Ishikawa (cell line): Measurements from ENCODE around the gene SLC46A1.

Experiments used
- CEBPB ChIP-seq: IDR thresholded peaks from 2 replicates; pipeline ENCODE4 v1.6.1; 2012
- CREB1 ChIP-seq: IDR thresholded peaks from 2 replicates; pipeline ENCODE4 v1.6.1; 2012; ENCODE audit warnings: low read depth
- EGR1 ChIP-seq: IDR thresholded peaks from 2 replicates; pipeline ENCODE4 v1.6.1; 2012
- EP300 ChIP-seq: IDR thresholded peaks from 2 replicates; pipeline ENCODE4 v1.6.1; 2012; ENCODE audit warnings: borderline replicate concordance
- FOXM1 ChIP-seq: IDR thresholded peaks from 2 replicates; pipeline ENCODE4 v1.6.1; 2012; ENCODE audit warnings: low read depth, borderline replicate concordance
- NFIC ChIP-seq: IDR thresholded peaks from 2 replicates; pipeline ENCODE4 v1.6.1; 2012
- RAD21 ChIP-seq: IDR thresholded peaks from 2 replicates; pipeline ENCODE4 v1.6.1; 2012; ENCODE audit warnings: low read depth
- TAF1 ChIP-seq: IDR thresholded peaks from 2 replicates; pipeline ENCODE4 v1.6.1; 2012; ENCODE audit warnings: low read depth, mild to moderate bottlenecking
- TCF12 ChIP-seq: IDR thresholded peaks from 2 replicates; pipeline ENCODE4 v1.6.1; 2012; ENCODE audit warnings: low read depth
- TEAD4 ChIP-seq: IDR thresholded peaks from 2 replicates; pipeline ENCODE4 v1.6.1; 2012
- YY1 ChIP-seq: IDR thresholded peaks from 2 replicates; pipeline ENCODE4 v1.6.1; 2012; ENCODE audit warnings: low read depth
- ZBTB7A ChIP-seq: IDR thresholded peaks from 2 replicates; pipeline ENCODE4 v1.6.1; 2012; ENCODE audit warnings: low read depth
- TF ChIP-seq, protein P1 (sequence below): IDR thresholded peaks from 2 replicates; pipeline ENCODE4 v1.6.1; 2012
- TF ChIP-seq, protein P2 (sequence below): IDR thresholded peaks from 2 replicates; pipeline ENCODE4 v1.6.1; 2012
- TF ChIP-seq, protein P3 (sequence below): IDR thresholded peaks from 2 replicates; pipeline ENCODE4 v1.6.1; 2012; ENCODE audit warnings: low read depth, mild to moderate bottlenecking

SLC46A1 gene

DNA sequence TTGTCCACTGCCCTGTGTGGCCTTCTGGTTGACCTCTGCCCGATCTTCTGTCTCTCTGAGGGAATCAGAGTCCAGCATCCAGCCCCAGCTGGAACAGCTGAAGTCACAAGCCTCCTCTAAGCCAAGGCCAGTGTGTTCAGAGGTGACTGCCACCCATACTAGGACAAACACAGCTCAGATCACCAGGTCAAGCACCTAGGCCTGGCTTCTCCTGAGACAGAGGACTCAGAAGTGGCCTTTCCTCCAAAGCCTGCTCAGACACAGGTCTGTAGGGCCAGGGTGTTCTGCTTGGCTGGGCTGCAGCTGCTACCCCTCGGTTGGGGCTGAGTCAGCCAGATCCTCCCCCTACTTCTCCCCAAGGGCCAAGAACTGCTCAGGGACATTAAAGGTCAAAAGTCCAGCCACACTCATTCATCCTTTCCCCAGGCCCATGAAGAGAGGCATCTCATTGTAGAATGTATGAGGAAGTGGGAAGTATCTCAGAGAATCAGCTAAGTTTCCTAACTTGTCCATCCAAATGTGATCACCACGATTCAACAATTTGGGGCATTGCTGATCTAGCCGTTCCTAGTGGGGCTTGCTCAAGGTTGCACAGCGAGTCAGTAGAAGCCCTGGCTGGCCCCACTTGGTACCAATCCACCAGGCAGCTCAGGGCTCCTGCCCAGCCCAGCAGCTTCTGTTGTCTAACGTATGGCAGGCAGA lies 7.6 kb downstream of the SLC46A1 start:
- TF ChIP-seq, protein P1, sequence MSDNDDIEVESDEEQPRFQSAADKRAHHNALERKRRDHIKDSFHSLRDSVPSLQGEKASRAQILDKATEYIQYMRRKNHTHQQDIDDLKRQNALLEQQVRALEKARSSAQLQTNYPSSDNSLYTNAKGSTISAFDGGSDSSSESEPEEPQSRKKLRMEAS, result no peak
- TF ChIP-seq FOXM1 (no peak), TAF1 (no peak), CREB1 (no peak), TCF12 (no peak), CEBPB (no peak), YY1 (no peak), ZBTB7A (no peak), RAD21 (no peak)
- TF ChIP-seq, protein P2, sequence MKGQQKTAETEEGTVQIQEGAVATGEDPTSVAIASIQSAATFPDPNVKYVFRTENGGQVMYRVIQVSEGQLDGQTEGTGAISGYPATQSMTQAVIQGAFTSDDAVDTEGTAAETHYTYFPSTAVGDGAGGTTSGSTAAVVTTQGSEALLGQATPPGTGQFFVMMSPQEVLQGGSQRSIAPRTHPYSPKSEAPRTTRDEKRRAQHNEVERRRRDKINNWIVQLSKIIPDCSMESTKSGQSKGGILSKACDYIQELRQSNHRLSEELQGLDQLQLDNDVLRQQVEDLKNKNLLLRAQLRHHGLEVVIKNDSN, result no peak
- TF ChIP-seq, protein P3, sequence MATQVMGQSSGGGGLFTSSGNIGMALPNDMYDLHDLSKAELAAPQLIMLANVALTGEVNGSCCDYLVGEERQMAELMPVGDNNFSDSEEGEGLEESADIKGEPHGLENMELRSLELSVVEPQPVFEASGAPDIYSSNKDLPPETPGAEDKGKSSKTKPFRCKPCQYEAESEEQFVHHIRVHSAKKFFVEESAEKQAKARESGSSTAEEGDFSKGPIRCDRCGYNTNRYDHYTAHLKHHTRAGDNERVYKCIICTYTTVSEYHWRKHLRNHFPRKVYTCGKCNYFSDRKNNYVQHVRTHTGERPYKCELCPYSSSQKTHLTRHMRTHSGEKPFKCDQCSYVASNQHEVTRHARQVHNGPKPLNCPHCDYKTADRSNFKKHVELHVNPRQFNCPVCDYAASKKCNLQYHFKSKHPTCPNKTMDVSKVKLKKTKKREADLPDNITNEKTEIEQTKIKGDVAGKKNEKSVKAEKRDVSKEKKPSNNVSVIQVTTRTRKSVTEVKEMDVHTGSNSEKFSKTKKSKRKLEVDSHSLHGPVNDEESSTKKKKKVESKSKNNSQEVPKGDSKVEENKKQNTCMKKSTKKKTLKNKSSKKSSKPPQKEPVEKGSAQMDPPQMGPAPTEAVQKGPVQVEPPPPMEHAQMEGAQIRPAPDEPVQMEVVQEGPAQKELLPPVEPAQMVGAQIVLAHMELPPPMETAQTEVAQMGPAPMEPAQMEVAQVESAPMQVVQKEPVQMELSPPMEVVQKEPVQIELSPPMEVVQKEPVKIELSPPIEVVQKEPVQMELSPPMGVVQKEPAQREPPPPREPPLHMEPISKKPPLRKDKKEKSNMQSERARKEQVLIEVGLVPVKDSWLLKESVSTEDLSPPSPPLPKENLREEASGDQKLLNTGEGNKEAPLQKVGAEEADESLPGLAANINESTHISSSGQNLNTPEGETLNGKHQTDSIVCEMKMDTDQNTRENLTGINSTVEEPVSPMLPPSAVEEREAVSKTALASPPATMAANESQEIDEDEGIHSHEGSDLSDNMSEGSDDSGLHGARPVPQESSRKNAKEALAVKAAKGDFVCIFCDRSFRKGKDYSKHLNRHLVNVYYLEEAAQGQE, result no peak

DNA sequence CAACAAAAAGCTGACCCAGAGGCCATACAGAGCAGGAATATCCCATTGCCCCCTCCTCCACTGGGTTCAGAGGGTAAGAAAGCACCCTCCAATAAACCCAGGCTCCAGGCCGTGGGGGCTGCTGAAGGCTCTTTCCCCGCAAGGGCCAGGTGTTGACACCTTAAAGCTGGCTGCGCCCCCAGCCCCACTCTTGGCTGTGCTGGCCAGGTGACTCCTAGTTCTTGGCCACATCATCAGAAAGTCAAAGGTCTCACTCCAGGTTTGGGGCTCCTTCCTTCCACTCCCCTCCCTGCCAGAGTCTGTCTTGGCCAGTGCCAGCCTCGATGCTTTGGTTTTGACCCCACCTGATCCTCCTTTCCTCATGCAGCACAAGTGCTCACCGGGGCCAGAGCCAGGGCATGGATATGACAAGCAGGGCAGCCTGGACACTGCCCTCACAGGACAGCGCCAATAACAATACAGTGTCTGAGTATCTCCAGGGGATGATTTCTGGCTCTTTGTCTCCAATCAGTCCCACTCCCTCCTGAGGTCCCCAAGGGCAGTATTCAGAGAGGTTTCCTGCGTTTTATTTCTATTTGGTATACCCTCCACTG lies 8.2 kb downstream of the SLC46A1 start:
- TF ChIP-seq YY1 (no peak), NFIC (no peak), TEAD4 (no peak), EP300 (no peak), TCF12 (no peak)
- TF ChIP-seq, protein P3, result no peak

DNA sequence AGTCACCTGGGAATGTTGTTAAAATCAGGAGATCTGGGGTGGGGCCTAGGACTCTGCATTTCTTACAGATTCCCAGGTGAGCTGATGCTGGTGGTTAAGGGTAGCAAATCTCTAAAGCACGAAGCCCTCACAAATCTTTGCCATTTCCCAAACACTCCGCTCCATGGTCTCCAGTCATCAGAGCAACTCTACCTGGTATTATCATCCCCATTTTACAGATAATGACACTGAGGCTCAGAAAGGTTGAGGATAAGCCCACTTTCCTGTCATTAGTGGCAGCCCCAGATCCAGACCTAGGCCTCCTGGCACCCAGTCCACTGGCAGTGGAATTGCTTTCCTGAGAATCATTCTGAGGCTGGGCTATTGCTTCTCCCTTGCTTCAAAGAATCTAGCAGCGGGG lies 8.7 kb downstream of the SLC46A1 start:
- TF ChIP-seq, protein P1, result no peak
- TF ChIP-seq EP300 (no peak), TAF1 (no peak), TCF12 (no peak), FOXM1 (no peak), CREB1 (no peak), ZBTB7A (no peak), EGR1 (no peak), CEBPB (no peak), TEAD4 (no peak), NFIC (no peak), YY1 (no peak), RAD21 (no peak)
- TF ChIP-seq, protein P2, result no peak
- TF ChIP-seq, protein P3, result no peak

DNA sequence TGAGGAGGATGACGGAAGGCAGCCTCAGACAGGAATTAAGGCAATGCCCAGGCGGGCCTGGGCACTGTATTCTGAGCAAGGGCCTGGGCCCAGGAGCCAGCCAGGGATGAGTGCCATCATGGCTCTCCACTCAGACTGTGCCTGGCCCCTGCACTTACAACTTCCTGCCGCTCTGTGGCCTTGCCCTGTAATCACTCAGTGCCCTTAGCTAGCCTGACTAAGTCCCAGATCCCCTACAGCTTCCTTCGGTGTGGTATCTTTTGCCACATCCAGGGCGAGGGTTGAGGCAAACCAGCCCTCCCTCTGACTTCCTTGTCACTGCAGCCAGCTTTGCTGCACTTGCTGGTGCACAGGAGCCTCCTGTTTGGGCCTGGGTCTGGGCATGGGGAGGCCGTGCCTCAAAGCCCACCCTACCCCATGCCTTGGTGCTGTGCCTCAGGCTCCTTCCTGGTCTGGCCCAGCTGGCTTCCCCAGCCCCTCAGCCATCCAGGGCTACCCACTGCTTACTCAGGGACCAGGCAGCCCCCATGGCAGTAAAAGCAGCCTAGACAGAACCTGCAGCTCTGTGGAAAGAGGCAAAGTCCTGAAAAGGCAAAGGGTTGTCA lies 9.3 kb downstream of the SLC46A1 start:
- TF ChIP-seq CREB1 (no peak), RAD21 (no peak), TEAD4 (no peak), FOXM1 (no peak), NFIC (no peak)
- TF ChIP-seq, protein P3, result no peak
- TF ChIP-seq, protein P1, result no peak
